Osteoblast (primary cell): ENCODE data around the gene IPO9. TPM values are rescaled to one million over a fixed set of nuclear protein-coding genes. Genes with fewer than 3 reads are reported as not detected.
A peak's percentile ranks its signal among the peaks of the same experiment; 100 is the strongest.

Experiments used
- DNase-seq: peaks from one replicate; pipeline ENCODE4 v3.0.0; 2011; ENCODE audit warnings: low spot score, mixed read lengths; ENCODE audit not compliant: insufficient read length; ENCODE audit errors: missing footprints
- H2AFZ ChIP-seq: 2 replicates; pipeline ENCODE4 v1.6.0; 2011; ENCODE audit warnings: mild to moderate bottlenecking, low read length
- H3K27ac ChIP-seq: 2 replicates; pipeline ENCODE4 v1.5.1; 2011; ENCODE audit warnings: mild to moderate bottlenecking, low read depth, low read length, moderate library complexity
- H3K27me3 ChIP-seq: 2 replicates; pipeline ENCODE4 v1.6.0; 2012; ENCODE audit warnings: mild to moderate bottlenecking, control low read depth, inconsistent platforms, low read length, moderate library complexity; ENCODE audit not compliant: insufficient read depth
- H3K36me3 ChIP-seq: 2 replicates; pipeline ENCODE4 v1.5.1; 2011; ENCODE audit warnings: mild to moderate bottlenecking, low read length, control low read depth, moderate library complexity; ENCODE audit not compliant: insufficient read depth
- H3K4me1 ChIP-seq: 2 replicates; pipeline ENCODE4 v1.5.1; 2011; ENCODE audit warnings: mild to moderate bottlenecking, low read length, control low read depth, moderate library complexity; ENCODE audit not compliant: insufficient read depth
- H3K4me2 ChIP-seq: 2 replicates; pipeline ENCODE4 v1.6.0; 2011; ENCODE audit warnings: mild to moderate bottlenecking, low read length; ENCODE audit not compliant: insufficient read depth
- H3K4me3 ChIP-seq: fragments of 200-600 bp; sonication (generic); 3 replicates; pipeline ENCODE4 v1.5.1; 2012; ENCODE audit warnings: mild to moderate bottlenecking, low read length, inconsistent platforms; ENCODE audit not compliant: insufficient read depth
- H3K79me2 ChIP-seq: 2 replicates; pipeline ENCODE4 v1.6.0; 2012; ENCODE audit warnings: mild to moderate bottlenecking, low read length, control low read depth, inconsistent platforms; ENCODE audit not compliant: insufficient read depth
- H3K9me3 ChIP-seq: 2 replicates; pipeline ENCODE4 v1.5.1; 2011; ENCODE audit warnings: low read depth, low read length, control low read depth
- H4K20me1 ChIP-seq: 2 replicates; pipeline ENCODE4 v1.6.0; 2012; ENCODE audit warnings: mild to moderate bottlenecking, low read length, control low read depth; ENCODE audit not compliant: insufficient read depth
- total RNA-seq: library from RNA; depleted of rRNA; stranded (reverse); fragments of >200 nt; gene quantifications from 2 replicates; pipeline ENCODE4 v1.2.3, GENCODE V29; 2012
- TF ChIP-seq, protein P1 (sequence below): IDR thresholded peaks from 2 replicates; pipeline ENCODE4 v1.5.1; 2011; ENCODE audit warnings: mild to moderate bottlenecking, low read depth, low read length, moderate library complexity; ENCODE audit errors: extremely low read depth

The IPO9 gene
- total RNA-seq, 1 donor: 26.1 TPM

DNA sequence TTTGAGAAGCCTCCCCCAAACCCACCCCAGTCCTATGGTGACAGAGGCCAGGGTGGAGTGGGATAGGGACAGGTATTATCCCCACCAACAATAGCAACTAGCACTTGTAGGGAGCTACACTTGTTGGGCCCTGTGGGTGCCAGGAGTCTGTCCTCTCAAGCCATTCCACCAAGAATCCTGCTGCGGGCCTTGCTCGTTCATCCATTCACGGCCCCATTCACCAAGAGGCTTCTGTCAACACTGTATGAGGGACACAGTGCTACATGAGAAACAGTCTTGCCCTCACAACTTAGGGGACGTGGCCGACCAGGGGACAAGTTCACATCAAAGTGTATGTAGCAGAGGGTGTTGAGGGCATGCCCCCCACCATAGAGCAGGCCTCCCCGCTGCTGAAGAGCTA is 78.7 kb downstream of the IPO9 start:
- Histone ChIP-seq H3K4me2 (no peak overlapping the region), H4K20me1 (no peaks in the 10 kb centered on the region), H3K79me2 (no peaks in the 10 kb centered on the region), H3K4me1 (peaks cover 36% of the 10 kb centered on the region), H3K27me3 (no peaks in the 10 kb centered on the region), H3K9me3 (no peaks in the 10 kb centered on the region), H3K36me3 (no peaks in the 10 kb centered on the region), H3K27ac (no peak overlapping the region), H2AFZ (no peak overlapping the region), H3K4me3 (no peak overlapping the region)
- DNase-seq: no peak
- TF ChIP-seq, protein P1, sequence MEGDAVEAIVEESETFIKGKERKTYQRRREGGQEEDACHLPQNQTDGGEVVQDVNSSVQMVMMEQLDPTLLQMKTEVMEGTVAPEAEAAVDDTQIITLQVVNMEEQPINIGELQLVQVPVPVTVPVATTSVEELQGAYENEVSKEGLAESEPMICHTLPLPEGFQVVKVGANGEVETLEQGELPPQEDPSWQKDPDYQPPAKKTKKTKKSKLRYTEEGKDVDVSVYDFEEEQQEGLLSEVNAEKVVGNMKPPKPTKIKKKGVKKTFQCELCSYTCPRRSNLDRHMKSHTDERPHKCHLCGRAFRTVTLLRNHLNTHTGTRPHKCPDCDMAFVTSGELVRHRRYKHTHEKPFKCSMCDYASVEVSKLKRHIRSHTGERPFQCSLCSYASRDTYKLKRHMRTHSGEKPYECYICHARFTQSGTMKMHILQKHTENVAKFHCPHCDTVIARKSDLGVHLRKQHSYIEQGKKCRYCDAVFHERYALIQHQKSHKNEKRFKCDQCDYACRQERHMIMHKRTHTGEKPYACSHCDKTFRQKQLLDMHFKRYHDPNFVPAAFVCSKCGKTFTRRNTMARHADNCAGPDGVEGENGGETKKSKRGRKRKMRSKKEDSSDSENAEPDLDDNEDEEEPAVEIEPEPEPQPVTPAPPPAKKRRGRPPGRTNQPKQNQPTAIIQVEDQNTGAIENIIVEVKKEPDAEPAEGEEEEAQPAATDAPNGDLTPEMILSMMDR: no peak

DNA sequence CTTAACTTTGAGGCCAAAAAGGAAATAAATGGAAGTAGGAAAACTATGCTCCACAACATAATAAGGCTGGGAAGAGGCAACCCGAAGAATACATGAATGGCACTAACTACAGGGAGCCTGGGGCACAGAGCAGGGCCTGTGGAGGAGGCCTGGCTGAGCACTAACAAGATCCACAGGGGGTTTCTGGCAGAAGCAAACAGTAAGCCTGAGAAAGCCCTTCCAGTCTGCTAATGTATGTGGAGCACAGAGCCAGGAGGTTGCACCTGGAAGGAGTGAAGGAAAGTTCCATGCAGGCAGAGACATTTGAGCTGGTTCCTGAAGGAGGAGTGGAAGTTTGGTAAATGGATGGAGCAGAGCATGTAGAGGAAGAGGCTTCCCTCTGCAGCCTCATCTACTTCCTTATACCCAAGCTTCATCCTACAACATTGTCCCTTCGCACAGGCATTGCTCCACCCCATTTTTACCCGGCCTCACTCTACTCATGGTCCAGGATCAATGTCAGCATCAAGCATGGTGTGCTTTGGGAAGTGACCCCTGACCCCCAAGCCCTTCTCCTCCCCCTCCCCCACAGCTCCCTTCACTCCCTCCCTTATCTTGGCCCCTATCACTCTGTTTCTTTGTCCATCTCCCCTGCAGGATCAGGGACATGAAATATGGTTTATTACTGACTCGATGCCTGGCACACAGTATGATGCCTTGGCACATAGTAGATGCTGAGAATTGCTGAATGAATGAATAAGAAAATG is 83.0 kb downstream of the IPO9 start:
- Histone ChIP-seq H3K4me3 (no peak overlapping the region), H3K4me2 (no peak overlapping the region), H3K27ac (no peak overlapping the region), H4K20me1 (no peaks in the 10 kb centered on the region), H3K79me2 (peaks cover 5% of the 10 kb centered on the region), H3K9me3 (no peaks in the 10 kb centered on the region), H2AFZ (no peak overlapping the region), H3K4me1 (peaks cover 29% of the 10 kb centered on the region), H3K27me3 (no peaks in the 10 kb centered on the region), H3K36me3 (no peaks in the 10 kb centered on the region)
- no peak for DNase-seq
- TF ChIP-seq, protein P1: no peak

DNA sequence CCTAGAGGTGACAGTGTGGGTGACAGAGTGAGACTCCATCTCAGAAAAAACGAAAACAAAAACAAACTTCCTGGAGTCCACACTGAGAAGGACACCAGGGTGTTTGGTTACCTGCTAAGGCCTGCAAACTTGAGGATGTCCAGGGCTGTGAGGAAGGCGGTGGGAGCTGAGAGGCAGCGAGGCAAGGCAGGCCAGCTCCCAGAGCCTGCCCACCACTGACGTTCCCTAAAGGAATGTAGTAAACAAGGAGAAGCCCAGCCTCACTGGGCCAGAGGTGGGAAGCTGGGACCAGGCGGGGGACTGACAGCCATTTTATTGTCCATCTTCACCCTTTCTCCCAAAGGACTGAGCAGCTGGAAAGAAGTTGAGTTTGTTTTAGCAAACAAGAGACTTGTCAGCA is 83.9 kb downstream of the IPO9 start:
- DNase-seq: peak; percentile 21

DNA sequence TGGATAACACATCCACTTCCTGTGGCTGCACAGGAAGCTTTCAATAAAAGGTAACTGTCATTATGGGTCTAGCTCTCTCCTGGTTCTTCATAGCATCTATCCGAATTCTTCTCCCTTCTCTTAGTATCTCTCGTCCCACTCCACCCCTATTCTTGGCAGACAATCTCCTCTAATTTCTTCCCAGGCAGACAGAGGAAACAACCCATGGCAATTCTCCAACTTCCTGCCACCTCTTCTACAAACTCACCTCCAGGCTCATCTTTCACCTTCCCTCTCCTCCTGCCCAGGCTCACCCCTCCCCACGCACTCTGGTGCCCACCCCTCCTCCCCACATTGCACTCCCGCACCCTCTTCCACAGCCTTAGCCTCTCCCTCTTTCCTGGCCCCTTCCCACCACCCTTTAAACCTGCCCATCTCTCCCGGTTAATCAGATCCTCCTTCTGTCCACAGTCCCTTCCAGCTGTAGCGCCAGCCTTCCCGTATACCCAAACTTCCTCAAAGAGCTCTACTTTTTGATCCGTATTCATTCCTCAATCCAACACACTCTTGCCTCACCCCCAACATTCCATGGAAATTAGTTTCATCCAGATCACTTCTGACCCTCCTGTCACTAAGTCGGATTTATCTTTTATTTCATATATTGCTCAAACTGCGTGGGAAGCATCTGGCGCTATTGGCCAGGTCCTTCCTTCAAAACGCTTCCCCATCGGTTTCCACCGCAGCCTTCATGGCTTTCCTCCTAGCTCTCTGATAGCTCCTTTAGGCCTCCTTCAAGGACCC is 85.7 kb downstream of the IPO9 start:
- no peaks in the 10 kb centered on the region for H3K27me3 ChIP-seq
- peaks cover 46% of the 10 kb centered on the region for H3K4me1 ChIP-seq
- no peak overlapping the region for H3K4me2 ChIP-seq
- H3K79me2 ChIP-seq: peaks cover 5% of the 10 kb centered on the region
- no peak overlapping the region for H3K27ac ChIP-seq
- no peak overlapping the region for H2AFZ ChIP-seq
- no peaks in the 10 kb centered on the region for H4K20me1 ChIP-seq
- TF ChIP-seq, protein P1: no peak
- peaks cover 3% of the 10 kb centered on the region for H3K36me3 ChIP-seq
- no peaks in the 10 kb centered on the region for H3K9me3 ChIP-seq
- H3K4me3 ChIP-seq: no peak overlapping the region
- peak; percentile 53 for DNase-seq

More for the DNA sequence above, 83.9 kb downstream of the IPO9 start:
- TF ChIP-seq, protein P1: no peak
- no peaks in the 10 kb centered on the region for H4K20me1 ChIP-seq
- H3K4me1 ChIP-seq: peaks cover 38% of the 10 kb centered on the region
- H3K36me3 ChIP-seq: no peaks in the 10 kb centered on the region
- H3K4me3 ChIP-seq: no peak overlapping the region
- no peak overlapping the region for H3K4me2 ChIP-seq
- H3K27me3 ChIP-seq: no peaks in the 10 kb centered on the region
- peak overlapping the region; percentile 30 for H2AFZ ChIP-seq
- peaks cover 5% of the 10 kb centered on the region for H3K79me2 ChIP-seq
- no peak overlapping the region for H3K27ac ChIP-seq
- no peaks in the 10 kb centered on the region for H3K9me3 ChIP-seq
